ENCODE measurements around the gene KCNJ12.

- TF ChIP-seq POLR2A (IDR thresholded peaks at IDR 0.05; ENCODE audit: low read depth, low read length) (no peak), CHD1 (IDR thresholded peaks at IDR 0.05; ENCODE audit: low read depth, low read length) (no peak), CTCF (conservative IDR thresholded peaks at IDR 0.05; ENCODE audit: low read depth, low read length) (no peak), USF2 (IDR thresholded peaks at IDR 0.05; ENCODE audit: low read depth, low read length) (no peak), RFX5 (IDR thresholded peaks at IDR 0.05; ENCODE audit: low read depth, low read length) (no peak), FOS (IDR thresholded peaks at IDR 0.05; ENCODE audit: low read depth, low read length) (no peak)
These were observed 49.6 kb downstream of the KCNJ12 start for GRCh38 chr17:21425736-21426135.
